Left ventricle myocardium inferior (tissue), 1 donor: ENCODE results near the gene PGAP6. TPM values are rescaled to one million over a fixed set of nuclear protein-coding genes. Genes with fewer than 3 reads are reported as not detected.
"Not testable (repeated sequence)": the region's sequence is repeated elsewhere in the genome, so short reads cannot be mapped to it uniquely, and the experiment has no call there.

ENCODE experiments used
- DNase-seq: peaks from one replicate; pipeline ENCODE4 v3.0.0-alpha.2; 2020
- H3K27ac ChIP-seq: fragments of 200-600 bp; replicated peaks from 2 replicates; pipeline ENCODE4 v1.8.0; 2021
- H3K27me3 ChIP-seq: fragments of 200-600 bp; 2 replicates; pipeline ENCODE4 v1.8.0; 2021; ENCODE audit warnings: low read depth
- H3K36me3 ChIP-seq: fragments of 200-600 bp; 2 replicates; pipeline ENCODE4 v1.8.0; 2021
- H3K4me1 ChIP-seq: fragments of 200-600 bp; 2 replicates; pipeline ENCODE4 v1.8.0; 2021
- H3K4me3 ChIP-seq: fragments of 200-600 bp; 2 replicates; pipeline ENCODE4 v1.8.0; 2021; ENCODE audit warnings: mild to moderate bottlenecking, moderate library complexity
- H3K9me3 ChIP-seq: fragments of 200-600 bp; replicated peaks from 2 replicates; pipeline ENCODE4 v1.8.0; 2021
- intact Hi-C: fragments of 100-400 bp; cut with micrococcal nuclease; formaldehyde crosslinking; loops from one replicate; pipeline ENCODE4 v1.11.0; 2022
- total RNA-seq: library from RNA; stranded (reverse); fragmentation: NEBNext Ultra II Directional; extraction: Animal tissue kit (Norgen Biotek cat#: 25700); gene quantifications from one replicate; pipeline ENCODE4 v1.2.1, GENCODE V29; 2021
- TF ChIP-seq, protein P1 (sequence below): fragments of 200-600 bp; IDR thresholded peaks from 2 replicates; pipeline ENCODE4 v1.8.0; 2021; ENCODE audit warnings: antibody characterized with exemption, mild to moderate bottlenecking, borderline replicate concordance
- donor health status: DM: no; HTN: yes; CAD: no; lungs with severe emphysema.

The PGAP6 gene
- total RNA-seq, 1 donor from 2014 or later = 30.4 TPM

DNA sequence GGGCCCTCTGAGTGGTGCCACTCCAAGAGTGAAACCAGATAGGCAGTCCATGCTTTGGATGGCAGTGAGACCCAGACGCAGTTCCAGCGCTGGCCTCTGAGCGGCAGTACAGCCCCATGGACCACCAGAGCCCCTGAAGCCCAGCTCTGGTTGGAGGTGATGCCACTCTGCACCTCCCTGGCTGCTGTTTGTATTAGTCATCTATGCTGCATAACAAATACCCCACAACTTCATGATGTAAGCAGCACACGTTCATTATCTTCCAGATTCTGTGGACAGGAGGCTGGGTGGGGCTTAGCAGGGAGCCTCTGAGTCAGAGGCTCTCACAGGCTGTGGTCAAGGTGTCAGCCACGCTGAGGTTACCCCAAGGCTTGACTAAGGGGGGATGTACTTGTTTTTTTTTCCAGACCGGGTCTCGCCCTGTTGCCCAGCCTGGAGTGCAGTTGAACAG is 10.1 kb upstream of the PGAP6 start:
- peaks cover 28% of the 10 kb centered on the region for H3K4me1 ChIP-seq
- H3K4me3 ChIP-seq = no peak overlapping the region
- H3K36me3 ChIP-seq = no peaks in the 10 kb centered on the region
- DNase-seq = no peak
- H3K9me3 ChIP-seq = no peaks in the 10 kb centered on the region
- no peak overlapping the region for H3K27ac ChIP-seq
- intact Hi-C loops = no loop called here
- TF ChIP-seq, protein P1, sequence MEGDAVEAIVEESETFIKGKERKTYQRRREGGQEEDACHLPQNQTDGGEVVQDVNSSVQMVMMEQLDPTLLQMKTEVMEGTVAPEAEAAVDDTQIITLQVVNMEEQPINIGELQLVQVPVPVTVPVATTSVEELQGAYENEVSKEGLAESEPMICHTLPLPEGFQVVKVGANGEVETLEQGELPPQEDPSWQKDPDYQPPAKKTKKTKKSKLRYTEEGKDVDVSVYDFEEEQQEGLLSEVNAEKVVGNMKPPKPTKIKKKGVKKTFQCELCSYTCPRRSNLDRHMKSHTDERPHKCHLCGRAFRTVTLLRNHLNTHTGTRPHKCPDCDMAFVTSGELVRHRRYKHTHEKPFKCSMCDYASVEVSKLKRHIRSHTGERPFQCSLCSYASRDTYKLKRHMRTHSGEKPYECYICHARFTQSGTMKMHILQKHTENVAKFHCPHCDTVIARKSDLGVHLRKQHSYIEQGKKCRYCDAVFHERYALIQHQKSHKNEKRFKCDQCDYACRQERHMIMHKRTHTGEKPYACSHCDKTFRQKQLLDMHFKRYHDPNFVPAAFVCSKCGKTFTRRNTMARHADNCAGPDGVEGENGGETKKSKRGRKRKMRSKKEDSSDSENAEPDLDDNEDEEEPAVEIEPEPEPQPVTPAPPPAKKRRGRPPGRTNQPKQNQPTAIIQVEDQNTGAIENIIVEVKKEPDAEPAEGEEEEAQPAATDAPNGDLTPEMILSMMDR = peak; percentile 64
- H3K27me3 ChIP-seq = no peaks in the 10 kb centered on the region

DNA sequence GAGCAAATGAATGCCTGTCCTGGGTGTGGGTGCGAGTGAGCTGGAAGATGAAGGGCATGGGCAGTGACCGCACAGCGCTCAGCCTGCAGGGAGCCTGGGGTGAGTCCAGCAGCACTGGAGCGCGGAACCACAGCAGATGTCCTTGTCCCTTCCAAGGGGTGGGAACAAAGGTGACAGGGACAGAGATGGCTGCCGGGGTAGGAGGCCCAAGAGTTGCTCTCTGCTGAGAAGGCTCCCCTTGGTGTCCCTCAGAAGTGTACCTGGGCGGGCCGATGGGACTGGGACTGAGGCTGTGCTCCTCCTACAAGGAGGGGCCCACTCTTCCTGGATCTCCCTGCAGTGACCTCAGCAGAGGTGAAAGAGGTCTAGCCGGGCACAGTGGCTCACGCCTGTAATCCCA is 7.6 kb upstream of the PGAP6 start:
- Histone ChIP-seq H3K36me3 (no peaks in the 10 kb centered on the region), H3K27ac (peak overlapping the region; percentile 80), H3K4me1 (peaks cover 35% of the 10 kb centered on the region), H3K27me3 (no peaks in the 10 kb centered on the region), H3K4me3 (no peak overlapping the region), H3K9me3 (no peaks in the 10 kb centered on the region)
- DNase-seq = no peak
- intact Hi-C loops = no loop called here
- TF ChIP-seq, protein P1 = no peak

DNA sequence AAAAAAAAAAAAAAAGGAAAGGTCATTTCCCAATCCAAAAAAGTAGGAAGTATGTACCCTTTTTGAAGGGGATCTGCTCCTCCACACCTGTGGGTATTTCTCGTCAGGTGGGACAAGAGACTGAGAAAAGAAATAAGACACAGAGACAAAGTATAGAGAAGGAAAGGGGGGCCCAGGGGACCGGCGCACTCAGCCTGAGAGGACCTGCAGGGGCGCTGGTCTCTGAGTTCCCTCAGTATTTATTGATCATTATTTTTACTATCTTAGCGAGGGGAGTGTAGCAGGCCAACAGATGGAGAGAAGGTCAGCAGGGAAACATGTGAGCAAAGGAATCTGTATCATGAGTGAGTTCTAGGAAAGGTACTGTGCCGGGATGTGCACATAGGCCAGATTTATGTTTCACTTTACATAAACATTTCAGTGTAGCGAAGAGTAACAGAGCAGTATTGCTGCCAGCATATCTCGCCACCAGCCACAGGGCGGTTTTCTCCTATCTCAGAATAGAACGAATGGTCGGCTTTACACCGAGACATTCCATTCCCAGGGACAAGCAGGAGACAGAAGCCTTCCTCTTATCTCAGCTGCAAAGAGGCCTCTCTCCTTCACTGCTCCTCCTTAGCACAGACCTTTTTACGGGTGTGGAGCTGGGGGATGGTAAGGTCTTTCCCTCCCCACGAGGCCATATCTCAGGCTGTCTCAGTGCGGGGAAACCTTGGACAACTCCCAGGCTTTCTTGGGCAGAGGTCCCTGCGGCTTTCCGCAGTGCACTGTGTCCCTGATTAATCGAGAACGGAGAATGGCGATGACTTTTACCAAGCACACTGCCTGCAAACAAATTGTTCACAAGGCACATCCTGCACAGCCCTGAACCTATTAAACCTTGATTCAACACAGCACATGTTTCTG is 6.2 kb upstream of the PGAP6 start:
- H3K27ac ChIP-seq = peak overlapping the region; percentile 80
- H3K27me3 ChIP-seq, H3K36me3 ChIP-seq, intact Hi-C loops, H3K9me3 ChIP-seq: not testable (repeated sequence)
- H3K4me1 ChIP-seq = peaks cover 48% of the 10 kb centered on the region
- peak overlapping the region; percentile 39 for H3K4me3 ChIP-seq
- DNase-seq = peak; percentile 54
- TF ChIP-seq, protein P1 = peak; percentile 18

DNA sequence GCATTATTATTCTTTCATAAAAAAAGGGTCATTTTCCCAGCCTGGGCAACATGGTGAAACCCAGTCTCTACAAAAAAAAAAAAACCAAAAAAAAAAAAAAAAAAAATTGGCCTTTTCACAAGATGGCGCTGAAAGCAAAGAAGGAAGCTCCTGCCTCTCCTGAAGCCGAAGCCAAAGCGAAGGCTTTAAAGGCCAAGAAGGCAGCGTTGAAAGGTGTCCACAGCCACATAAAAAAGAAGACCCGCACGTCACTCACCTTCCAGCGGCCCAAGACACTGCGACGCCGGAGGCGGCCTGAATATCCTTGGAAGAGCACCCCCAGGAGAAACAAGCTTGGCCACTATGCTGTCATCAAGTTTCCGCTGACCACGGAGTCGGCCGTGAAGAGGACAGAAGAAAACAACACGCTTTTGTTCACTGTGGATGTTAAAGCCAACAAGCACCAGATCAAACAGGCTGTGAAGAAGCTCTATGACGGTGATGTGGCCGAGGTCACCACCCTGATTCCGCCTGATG is 4.9 kb upstream of the PGAP6 start:
- no peaks in the 10 kb centered on the region for H3K36me3 ChIP-seq
- no peak for DNase-seq

DNA sequence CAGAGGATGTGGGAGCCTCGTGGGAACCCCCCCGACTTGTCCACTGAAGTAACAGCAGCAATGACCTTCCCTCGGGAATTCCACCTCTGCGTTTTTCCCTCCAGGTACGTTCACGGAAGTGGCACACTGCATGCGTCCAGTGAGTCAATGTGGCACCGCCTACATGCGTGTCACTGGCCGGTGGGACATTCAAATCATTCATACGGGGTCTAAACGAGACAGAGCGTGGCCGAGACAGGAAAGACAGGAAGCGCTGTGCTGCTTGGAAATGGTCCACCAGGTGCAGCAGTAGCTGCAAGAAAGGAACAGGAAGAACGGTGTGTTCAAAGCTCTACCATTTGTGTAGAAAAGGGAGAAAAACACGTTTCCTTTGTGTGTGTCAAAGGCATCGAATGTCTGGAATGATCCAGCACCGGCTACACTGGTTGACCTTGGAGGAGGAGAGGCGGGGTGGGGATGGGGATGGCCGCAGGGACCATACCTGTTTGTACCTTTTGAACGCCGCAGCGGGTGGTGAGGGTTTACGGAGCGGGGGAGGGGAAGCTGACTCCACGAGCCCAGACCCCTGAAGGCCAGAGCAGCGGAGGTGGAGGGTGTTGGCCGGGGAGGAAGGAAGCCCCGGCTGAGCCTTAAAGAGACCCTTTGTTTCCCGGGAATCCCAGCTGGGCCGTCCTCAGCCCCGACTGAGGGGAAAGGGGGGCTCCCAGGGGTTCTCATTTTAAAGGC is 1.7 kb upstream of the PGAP6 start:
- intact Hi-C loops = no loop called here
- peak overlapping the region; percentile 78 for H3K27ac ChIP-seq
- no peak for DNase-seq
- no peaks in the 10 kb centered on the region for H3K9me3 ChIP-seq
- no peaks in the 10 kb centered on the region for H3K36me3 ChIP-seq
- H3K27me3 ChIP-seq = no peaks in the 10 kb centered on the region
- TF ChIP-seq, protein P1 = no peak
- peaks cover 76% of the 10 kb centered on the region for H3K4me1 ChIP-seq
- peak overlapping the region; percentile 77 for H3K4me3 ChIP-seq

More for the DNA sequence above, 4.9 kb upstream of the PGAP6 start:
- Histone ChIP-seq H3K9me3 (no peaks in the 10 kb centered on the region), H3K4me1 (peaks cover 58% of the 10 kb centered on the region), H3K27ac (peak overlapping the region; percentile 80), H3K4me3 (no peak overlapping the region), H3K27me3 (no peaks in the 10 kb centered on the region)
- intact Hi-C loops = no loop called here
- TF ChIP-seq, protein P1 = no peak
